GM12801 (cell line): ENCODE results near the gene PDK2.

Experiments
- CTCF ChIP-seq: IDR thresholded peaks from one replicate; pipeline ENCODE4 v1.5.1; 2011; ENCODE audit warnings: control low read depth; ENCODE audit not compliant: insufficient read length; ENCODE audit errors: extremely low read depth

The PDK2 gene

GRCh38 chr17:50087246-50087911, 7.8 kb upstream of the PDK2 start:
- TF ChIP-seq CTCF = no peak

- TF ChIP-seq CTCF = no peak
Measured at GRCh38 chr17:50087912-50088405, 7.2 kb upstream of the PDK2 start.

GRCh38 chr17:50088952-50089825, 6.0 kb upstream of the PDK2 start:
- TF ChIP-seq CTCF = no peak

- TF ChIP-seq CTCF = no peak
Measured at GRCh38 chr17:50090071-50090470, 5.1 kb upstream of the PDK2 start.

- TF ChIP-seq CTCF = no peak
Measured at GRCh38 chr17:50090971-50091917, 3.9 kb upstream of the PDK2 start.

- no peak for TF ChIP-seq CTCF
Measured at GRCh38 chr17:50091918-50092285, 3.2 kb upstream of the PDK2 start.

GRCh38 chr17:50093246-50093645, 1.9 kb upstream of the PDK2 start:
- no peak for TF ChIP-seq CTCF
